Measurements from ENCODE around the gene CDK7. TPM values are rescaled to one million over a fixed set of nuclear protein-coding genes. Genes with fewer than 3 reads are reported as not detected.

The CDK7 gene
- total and polyA plus RNA-seq, 9 of the 15 experiments (the other 6 are each of a cell fraction or from before 2014, with no cell fraction given), result 41.7 to 143 (median 65.3) TPM

DNA sequence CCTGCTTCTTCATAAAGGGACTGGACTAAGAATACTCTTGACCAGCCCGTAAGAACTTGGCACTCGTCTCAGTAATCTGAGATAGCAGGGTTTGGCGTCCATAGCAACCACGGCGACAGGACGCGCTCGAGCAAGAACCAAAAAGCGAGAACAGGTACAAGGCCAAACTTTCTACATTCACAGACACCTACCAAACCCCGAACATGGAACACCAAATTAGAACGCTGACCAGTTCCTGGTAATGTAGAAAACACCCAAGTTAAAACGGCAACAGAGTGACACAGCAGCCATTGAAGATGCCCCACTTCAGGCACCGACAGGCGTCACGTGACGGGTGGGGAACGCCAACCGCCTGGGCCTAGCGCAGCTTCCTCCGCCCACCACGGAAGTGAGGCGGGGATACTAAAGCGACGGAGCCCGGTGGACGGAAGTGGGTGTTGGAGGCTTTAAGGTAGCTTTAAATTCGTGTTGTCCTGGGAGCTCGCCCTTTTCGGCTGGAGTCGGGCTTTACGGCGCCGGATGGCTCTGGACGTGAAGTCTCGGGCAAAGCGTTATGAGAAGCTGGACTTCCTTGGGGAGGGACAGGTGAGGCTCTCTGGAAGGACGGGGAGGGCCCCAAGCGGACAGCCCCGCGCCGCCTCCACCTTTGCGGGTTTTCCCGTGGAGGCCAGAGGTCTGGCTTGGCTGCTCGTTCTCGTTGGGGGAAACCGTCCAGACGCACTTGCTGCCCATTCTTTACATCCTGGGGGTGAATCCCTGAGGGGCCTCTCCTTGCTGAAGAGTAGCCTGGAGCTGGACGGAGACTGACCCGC, at the start of gene CDK7 (continued):
- TF ChIP-seq TGIF2 (CRISPR knock-in tag; IDR thresholded peaks at IDR 0.05) (peak; percentile 48; the same call in 1 of the 2 replicates), TCF7 (IDR thresholded peaks at IDR 0.05; ENCODE audit: borderline replicate concordance) (no peak), ZC3H8 (IDR thresholded peaks at IDR 0.05) (no peak), PML (IDR thresholded peaks at IDR 0.05; ENCODE audit: low read length) (peak; percentile 60; the same call in 1 of the 2 replicates), ZNF253 (CRISPR knock-in tag; conservative IDR thresholded peaks at IDR 0.05) (no peak), ELF2 (CRISPR knock-in tag; IDR thresholded peaks at IDR 0.05) (peak; percentile 90)
- TF ChIP-seq, protein P1, sequence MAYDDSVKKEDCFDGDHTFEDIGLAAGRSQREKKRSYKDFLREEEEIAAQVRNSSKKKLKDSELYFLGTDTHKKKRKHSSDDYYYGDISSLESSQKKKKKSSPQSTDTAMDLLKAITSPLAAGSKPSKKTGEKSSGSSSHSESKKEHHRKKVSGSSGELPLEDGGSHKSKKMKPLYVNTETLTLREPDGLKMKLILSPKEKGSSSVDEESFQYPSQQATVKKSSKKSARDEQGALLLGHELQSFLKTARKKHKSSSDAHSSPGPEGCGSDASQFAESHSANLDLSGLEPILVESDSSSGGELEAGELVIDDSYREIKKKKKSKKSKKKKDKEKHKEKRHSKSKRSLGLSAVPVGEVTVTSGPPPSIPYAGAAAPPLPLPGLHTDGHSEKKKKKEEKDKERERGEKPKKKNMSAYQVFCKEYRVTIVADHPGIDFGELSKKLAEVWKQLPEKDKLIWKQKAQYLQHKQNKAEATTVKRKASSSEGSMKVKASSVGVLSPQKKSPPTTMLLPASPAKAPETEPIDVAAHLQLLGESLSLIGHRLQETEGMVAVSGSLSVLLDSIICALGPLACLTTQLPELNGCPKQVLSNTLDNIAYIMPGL (CRISPR knock-in tag; IDR thresholded peaks at IDR 0.05), result peak; percentile 53; the same call in 1 of the 2 replicates
- TF ChIP-seq, protein P2, sequence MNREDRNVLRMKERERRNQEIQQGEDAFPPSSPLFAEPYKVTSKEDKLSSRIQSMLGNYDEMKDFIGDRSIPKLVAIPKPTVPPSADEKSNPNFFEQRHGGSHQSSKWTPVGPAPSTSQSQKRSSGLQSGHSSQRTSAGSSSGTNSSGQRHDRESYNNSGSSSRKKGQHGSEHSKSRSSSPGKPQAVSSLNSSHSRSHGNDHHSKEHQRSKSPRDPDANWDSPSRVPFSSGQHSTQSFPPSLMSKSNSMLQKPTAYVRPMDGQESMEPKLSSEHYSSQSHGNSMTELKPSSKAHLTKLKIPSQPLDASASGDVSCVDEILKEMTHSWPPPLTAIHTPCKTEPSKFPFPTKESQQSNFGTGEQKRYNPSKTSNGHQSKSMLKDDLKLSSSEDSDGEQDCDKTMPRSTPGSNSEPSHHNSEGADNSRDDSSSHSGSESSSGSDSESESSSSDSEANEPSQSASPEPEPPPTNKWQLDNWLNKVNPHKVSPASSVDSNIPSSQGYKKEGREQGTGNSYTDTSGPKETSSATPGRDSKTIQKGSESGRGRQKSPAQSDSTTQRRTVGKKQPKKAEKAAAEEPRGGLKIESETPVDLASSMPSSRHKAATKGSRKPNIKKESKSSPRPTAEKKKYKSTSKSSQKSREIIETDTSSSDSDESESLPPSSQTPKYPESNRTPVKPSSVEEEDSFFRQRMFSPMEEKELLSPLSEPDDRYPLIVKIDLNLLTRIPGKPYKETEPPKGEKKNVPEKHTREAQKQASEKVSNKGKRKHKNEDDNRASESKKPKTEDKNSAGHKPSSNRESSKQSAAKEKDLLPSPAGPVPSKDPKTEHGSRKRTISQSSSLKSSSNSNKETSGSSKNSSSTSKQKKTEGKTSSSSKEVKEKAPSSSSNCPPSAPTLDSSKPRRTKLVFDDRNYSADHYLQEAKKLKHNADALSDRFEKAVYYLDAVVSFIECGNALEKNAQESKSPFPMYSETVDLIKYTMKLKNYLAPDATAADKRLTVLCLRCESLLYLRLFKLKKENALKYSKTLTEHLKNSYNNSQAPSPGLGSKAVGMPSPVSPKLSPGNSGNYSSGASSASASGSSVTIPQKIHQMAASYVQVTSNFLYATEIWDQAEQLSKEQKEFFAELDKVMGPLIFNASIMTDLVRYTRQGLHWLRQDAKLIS (CRISPR knock-in tag; IDR thresholded peaks at IDR 0.05), result peak; percentile 82; the same call in 1 of the 2 replicates
- TF ChIP-seq, protein P3, sequence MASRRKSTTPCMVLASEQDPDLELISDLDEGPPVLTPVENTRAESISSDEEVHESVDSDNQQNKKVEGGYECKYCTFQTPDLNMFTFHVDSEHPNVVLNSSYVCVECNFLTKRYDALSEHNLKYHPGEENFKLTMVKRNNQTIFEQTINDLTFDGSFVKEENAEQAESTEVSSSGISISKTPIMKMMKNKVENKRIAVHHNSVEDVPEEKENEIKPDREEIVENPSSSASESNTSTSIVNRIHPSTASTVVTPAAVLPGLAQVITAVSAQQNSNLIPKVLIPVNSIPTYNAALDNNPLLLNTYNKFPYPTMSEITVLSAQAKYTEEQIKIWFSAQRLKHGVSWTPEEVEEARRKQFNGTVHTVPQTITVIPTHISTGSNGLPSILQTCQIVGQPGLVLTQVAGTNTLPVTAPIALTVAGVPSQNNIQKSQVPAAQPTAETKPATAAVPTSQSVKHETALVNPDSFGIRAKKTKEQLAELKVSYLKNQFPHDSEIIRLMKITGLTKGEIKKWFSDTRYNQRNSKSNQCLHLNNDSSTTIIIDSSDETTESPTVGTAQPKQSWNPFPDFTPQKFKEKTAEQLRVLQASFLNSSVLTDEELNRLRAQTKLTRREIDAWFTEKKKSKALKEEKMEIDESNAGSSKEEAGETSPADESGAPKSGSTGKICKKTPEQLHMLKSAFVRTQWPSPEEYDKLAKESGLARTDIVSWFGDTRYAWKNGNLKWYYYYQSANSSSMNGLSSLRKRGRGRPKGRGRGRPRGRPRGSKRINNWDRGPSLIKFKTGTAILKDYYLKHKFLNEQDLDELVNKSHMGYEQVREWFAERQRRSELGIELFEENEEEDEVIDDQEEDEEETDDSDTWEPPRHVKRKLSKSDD (conservative IDR thresholded peaks at IDR 0.05; ENCODE audit: low read length), result no peak
- TF ChIP-seq, protein P4, sequence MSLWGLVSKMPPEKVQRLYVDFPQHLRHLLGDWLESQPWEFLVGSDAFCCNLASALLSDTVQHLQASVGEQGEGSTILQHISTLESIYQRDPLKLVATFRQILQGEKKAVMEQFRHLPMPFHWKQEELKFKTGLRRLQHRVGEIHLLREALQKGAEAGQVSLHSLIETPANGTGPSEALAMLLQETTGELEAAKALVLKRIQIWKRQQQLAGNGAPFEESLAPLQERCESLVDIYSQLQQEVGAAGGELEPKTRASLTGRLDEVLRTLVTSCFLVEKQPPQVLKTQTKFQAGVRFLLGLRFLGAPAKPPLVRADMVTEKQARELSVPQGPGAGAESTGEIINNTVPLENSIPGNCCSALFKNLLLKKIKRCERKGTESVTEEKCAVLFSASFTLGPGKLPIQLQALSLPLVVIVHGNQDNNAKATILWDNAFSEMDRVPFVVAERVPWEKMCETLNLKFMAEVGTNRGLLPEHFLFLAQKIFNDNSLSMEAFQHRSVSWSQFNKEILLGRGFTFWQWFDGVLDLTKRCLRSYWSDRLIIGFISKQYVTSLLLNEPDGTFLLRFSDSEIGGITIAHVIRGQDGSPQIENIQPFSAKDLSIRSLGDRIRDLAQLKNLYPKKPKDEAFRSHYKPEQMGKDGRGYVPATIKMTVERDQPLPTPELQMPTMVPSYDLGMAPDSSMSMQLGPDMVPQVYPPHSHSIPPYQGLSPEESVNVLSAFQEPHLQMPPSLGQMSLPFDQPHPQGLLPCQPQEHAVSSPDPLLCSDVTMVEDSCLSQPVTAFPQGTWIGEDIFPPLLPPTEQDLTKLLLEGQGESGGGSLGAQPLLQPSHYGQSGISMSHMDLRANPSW (CRISPR knock-in tag; IDR thresholded peaks at IDR 0.05), result peak; percentile 83; the same call in 1 of the 2 replicates
- TF ChIP-seq, protein P5, sequence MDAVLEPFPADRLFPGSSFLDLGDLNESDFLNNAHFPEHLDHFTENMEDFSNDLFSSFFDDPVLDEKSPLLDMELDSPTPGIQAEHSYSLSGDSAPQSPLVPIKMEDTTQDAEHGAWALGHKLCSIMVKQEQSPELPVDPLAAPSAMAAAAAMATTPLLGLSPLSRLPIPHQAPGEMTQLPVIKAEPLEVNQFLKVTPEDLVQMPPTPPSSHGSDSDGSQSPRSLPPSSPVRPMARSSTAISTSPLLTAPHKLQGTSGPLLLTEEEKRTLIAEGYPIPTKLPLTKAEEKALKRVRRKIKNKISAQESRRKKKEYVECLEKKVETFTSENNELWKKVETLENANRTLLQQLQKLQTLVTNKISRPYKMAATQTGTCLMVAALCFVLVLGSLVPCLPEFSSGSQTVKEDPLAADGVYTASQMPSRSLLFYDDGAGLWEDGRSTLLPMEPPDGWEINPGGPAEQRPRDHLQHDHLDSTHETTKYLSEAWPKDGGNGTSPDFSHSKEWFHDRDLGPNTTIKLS (IDR thresholded peaks at IDR 0.05; ENCODE audit: borderline replicate concordance, low read depth), result peak; percentile 58; the same call in 1 of the 2 replicates

Measured in K562 (cell line).